ENCODE results near the gene TMEM131L.

GRCh38 chr4:153469031-153469430, 2.9 kb downstream of the TMEM131L start:
- no peak for TF ChIP-seq CTCF (IDR thresholded peaks at IDR 0.05)
- TF ChIP-seq POLR2A (IDR thresholded peaks at IDR 0.05), result no peak

All from testis (tissue), 2 donors.